Measurements from ENCODE around the gene AUTS2.

AUTS2 gene

DNA sequence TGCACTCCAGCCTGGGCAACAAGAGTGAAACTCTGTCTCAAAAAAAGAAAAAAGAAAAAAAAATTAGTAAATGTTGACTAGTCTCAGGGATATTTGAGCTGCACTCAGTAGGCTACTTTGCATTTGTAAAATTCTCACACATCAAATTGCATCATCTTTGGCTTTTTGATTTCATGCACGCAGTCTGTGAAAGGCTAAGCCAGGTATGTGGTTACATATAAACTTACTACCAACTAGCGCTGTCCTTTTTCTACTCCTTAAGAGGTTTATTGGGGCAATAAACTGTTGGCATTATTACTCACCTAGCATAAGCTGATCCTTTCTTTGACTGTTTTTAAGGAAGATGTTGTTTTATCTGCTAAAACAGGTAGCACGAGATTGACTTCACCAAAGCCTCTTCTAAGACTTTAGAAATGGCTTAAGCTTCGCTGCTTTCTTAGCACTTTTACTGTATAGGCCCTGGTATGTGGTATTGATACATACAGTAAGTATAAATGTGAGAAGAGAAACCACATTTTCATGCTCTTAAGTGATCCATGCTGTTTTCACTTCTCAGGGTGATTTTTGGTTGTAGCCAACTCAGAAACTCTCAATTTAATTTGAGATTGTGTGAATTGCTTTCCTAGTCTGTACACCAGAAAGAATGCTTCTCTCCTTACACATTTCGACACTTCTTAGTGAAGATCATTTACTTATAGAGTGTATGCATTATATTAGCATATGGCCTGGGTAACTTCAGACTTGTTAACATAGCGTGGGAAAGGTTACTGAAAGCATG is 323.9 kb downstream of the AUTS2 start:
- FAIRE-seq = peak; percentile 66
- no peak for DNase-seq (ENCODE audit: insufficient read length, low spot score)
- TF ChIP-seq POLR2AphosphoS5 (IDR thresholded peaks at IDR 0.05; ENCODE audit: low read depth, low read length) = no peak
- TF ChIP-seq PAX5 (IDR thresholded peaks at IDR 0.05; ENCODE audit: insufficient read depth, low read length, severe bottlenecking) = no peak
- no peak for TF ChIP-seq TAF1 (IDR thresholded peaks at IDR 0.05; ENCODE audit: low read depth, low read length)
- no peak for TF ChIP-seq POLR2A (IDR thresholded peaks at IDR 0.05; ENCODE audit: low read depth, low read length)
- no peak for TF ChIP-seq SPI1 (IDR thresholded peaks at IDR 0.05; ENCODE audit: low read depth, low read length)
- no peak for TF ChIP-seq POU2F2 (IDR thresholded peaks at IDR 0.05; ENCODE audit: low read depth, low read length)

GRCh38 chr7:69927461-69927860 is 329.2 kb downstream of the AUTS2 start:
- TF ChIP-seq SPI1 (IDR thresholded peaks at IDR 0.05; ENCODE audit: low read depth, low read length) (no peak), PAX5 (IDR thresholded peaks at IDR 0.05; ENCODE audit: insufficient read depth, low read length, severe bottlenecking) (no peak), TAF1 (IDR thresholded peaks at IDR 0.05; ENCODE audit: low read depth, low read length) (no peak), POU2F2 (IDR thresholded peaks at IDR 0.05; ENCODE audit: low read depth, low read length) (no peak), POLR2A (IDR thresholded peaks at IDR 0.05; ENCODE audit: low read depth, low read length) (no peak), POLR2AphosphoS5 (IDR thresholded peaks at IDR 0.05; ENCODE audit: low read depth, low read length) (no peak)
- FAIRE-seq = no peak

GRCh38 chr7:69928621-69929020 is 330.3 kb downstream of the AUTS2 start:
- FAIRE-seq (no peak), DNase-seq (ENCODE audit: insufficient read length, low spot score) (no peak)
- TF ChIP-seq SPI1 (IDR thresholded peaks at IDR 0.05; ENCODE audit: low read depth, low read length) (no peak), POU2F2 (IDR thresholded peaks at IDR 0.05; ENCODE audit: low read depth, low read length) (no peak), POLR2A (IDR thresholded peaks at IDR 0.05; ENCODE audit: low read depth, low read length) (no peak), POLR2AphosphoS5 (IDR thresholded peaks at IDR 0.05; ENCODE audit: low read depth, low read length) (no peak), PAX5 (IDR thresholded peaks at IDR 0.05; ENCODE audit: insufficient read depth, low read length, severe bottlenecking) (no peak), TAF1 (IDR thresholded peaks at IDR 0.05; ENCODE audit: low read depth, low read length) (no peak)

More at GRCh38 chr7:69927461-69927860, 329.2 kb downstream of the AUTS2 start:
- no peak for DNase-seq (ENCODE audit: insufficient read length, low spot score)

DNA sequence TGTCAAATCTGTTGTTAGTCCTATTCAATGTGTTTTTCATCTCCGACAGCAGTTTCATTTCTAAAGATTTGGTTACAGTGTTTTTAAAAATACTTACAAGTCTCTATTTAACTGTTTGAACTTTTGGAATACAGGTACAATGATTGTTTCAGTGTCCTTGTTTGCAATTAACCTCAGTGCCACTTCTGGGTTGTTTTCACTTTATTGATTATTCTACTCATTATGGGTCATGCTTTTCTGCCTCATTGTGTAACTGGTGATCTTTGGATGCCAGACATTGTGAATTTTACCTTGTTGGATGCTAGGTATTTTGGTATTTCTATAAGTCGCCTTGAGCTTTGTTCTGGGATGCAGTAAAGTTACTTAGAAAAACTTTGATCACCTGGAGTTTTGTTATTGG is 331.3 kb downstream of the AUTS2 start:
- FAIRE-seq (no peak), DNase-seq (ENCODE audit: insufficient read length, low spot score) (no peak)
- TF ChIP-seq POLR2A (IDR thresholded peaks at IDR 0.05; ENCODE audit: low read depth, low read length) (no peak), TAF1 (IDR thresholded peaks at IDR 0.05; ENCODE audit: low read depth, low read length) (no peak)

- DNase-seq (ENCODE audit: insufficient read length, low spot score) (no peak), FAIRE-seq (no peak)
- no peak for TF ChIP-seq PAX5 (IDR thresholded peaks at IDR 0.05; ENCODE audit: insufficient read depth, low read length, severe bottlenecking)
- no peak for TF ChIP-seq POLR2AphosphoS5 (IDR thresholded peaks at IDR 0.05; ENCODE audit: low read depth, low read length)
- TF ChIP-seq POU2F2 (IDR thresholded peaks at IDR 0.05; ENCODE audit: low read depth, low read length) = no peak
- no peak for TF ChIP-seq TAF1 (IDR thresholded peaks at IDR 0.05; ENCODE audit: low read depth, low read length)
- no peak for TF ChIP-seq SPI1 (IDR thresholded peaks at IDR 0.05; ENCODE audit: low read depth, low read length)
- no peak for TF ChIP-seq POLR2A (IDR thresholded peaks at IDR 0.05; ENCODE audit: low read depth, low read length)
These were observed 333.9 kb downstream of the AUTS2 start for GRCh38 chr7:69932034-69932628.

DNA sequence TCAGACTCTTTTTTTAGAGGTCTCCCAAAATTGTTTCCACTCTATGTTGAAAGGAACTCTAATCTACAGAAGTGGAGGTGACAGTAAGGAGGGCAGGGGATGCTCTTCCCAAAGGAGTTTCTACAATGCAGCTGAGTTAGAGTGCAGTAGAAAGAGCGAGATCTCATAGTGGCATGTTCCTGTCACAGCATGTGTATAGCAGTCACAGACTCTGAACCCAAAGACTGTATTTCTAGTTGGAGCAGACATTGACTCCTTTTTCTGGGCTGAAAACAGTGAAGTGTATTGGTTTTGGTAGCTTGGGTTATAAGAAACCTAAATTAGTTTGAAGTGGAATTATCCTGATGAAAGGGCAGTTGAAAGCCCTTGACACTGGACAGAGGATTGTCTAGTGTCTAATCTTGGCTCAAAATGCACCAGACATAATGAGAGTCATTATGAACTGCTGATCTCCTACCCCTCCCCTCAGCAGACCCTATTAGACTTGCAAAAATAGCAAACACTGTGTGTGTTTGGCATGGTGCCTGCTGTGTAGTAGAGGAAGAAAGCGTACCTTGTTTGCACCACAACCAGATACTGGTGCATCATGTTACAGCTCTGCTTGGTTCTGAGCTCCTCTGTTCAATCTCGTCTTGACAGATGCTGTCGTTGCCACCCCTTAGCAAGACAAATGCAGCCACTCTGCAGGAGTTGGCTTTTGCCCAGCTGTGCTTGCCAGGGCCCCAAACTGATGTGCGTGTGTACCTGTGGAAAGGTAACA is 336.0 kb downstream of the AUTS2 start:
- FAIRE-seq (no peak), DNase-seq (ENCODE audit: insufficient read length, low spot score) (no peak)
- TF ChIP-seq SPI1 (IDR thresholded peaks at IDR 0.05; ENCODE audit: low read depth, low read length) = no peak
- TF ChIP-seq POLR2AphosphoS5 (IDR thresholded peaks at IDR 0.05; ENCODE audit: low read depth, low read length) = no peak
- no peak for TF ChIP-seq POLR2A (IDR thresholded peaks at IDR 0.05; ENCODE audit: low read depth, low read length)
- no peak for TF ChIP-seq POU2F2 (IDR thresholded peaks at IDR 0.05; ENCODE audit: low read depth, low read length)
- TF ChIP-seq PAX5 (IDR thresholded peaks at IDR 0.05; ENCODE audit: insufficient read depth, low read length, severe bottlenecking) = no peak

DNA sequence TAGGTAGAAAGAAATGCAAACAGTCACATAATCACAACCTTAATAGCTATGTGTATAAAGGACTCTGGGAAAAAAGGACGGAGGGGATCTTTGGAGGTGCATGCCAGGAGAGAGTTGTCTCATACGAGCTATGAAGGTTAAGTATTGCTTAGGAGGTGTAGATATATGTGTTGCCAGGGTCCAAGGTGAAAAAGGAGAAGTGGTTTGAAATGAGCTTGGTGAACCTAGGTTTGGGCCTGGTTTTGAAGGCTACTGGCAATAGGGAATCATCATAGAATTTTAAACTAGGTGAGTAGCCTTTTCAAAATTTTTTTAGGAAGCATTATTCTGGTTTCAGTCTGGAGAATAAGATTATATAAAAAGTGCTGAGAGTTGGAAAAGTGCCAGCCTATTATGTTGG is 336.8 kb downstream of the AUTS2 start:
- FAIRE-seq (no peak), DNase-seq (ENCODE audit: insufficient read length, low spot score) (no peak)
- TF ChIP-seq SPI1 (IDR thresholded peaks at IDR 0.05; ENCODE audit: low read depth, low read length) (peak; percentile 73), POU2F2 (IDR thresholded peaks at IDR 0.05; ENCODE audit: low read depth, low read length) (no peak)

DNA sequence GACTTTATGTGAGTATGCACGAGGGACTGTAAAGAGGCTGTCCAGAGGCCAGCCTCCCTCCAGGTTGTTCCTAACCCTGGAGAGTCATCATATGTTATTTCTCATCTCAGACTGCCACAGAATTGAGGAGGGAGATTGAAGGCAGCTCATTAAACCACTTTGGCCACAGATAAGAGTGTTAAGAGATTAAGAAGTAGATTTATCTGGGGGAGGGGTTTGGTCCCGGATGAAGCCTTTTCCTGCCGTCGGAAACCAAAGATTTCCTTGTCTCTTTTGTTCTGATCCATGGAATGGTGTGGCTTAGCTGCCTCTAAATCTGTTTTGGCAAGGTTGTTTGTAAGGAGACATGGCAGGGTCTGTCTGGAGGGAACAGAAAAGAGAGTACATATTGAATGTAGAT is 338.8 kb downstream of the AUTS2 start:
- TF ChIP-seq TAF1 (IDR thresholded peaks at IDR 0.05; ENCODE audit: low read depth, low read length) (no peak), POLR2A (IDR thresholded peaks at IDR 0.05; ENCODE audit: low read depth, low read length) (no peak), PAX5 (IDR thresholded peaks at IDR 0.05; ENCODE audit: insufficient read depth, low read length, severe bottlenecking) (no peak), POLR2AphosphoS5 (IDR thresholded peaks at IDR 0.05; ENCODE audit: low read depth, low read length) (no peak)
- DNase-seq (ENCODE audit: insufficient read length, low spot score) = no peak
- FAIRE-seq = no peak

DNA sequence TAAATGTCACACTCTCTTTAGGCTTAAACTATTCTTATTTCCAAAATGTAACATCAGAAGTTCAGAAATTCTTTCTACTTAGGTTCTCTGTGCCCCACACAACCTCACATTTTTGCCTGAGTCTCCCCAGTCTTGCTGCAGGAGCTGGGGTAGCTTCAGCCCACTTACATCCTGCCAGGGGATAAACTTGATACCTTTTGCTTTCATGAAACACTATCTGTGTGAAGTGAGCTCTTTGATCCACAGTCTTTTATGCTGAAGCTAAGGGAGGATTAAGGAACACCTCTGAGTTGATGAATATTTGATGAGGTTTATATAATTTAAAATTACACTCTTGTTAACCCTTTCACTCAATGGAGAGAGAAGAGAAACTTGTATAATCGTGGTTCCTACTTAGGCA is 341.0 kb downstream of the AUTS2 start:
- FAIRE-seq (no peak), DNase-seq (ENCODE audit: insufficient read length, low spot score) (no peak)
- TF ChIP-seq POLR2AphosphoS5 (IDR thresholded peaks at IDR 0.05; ENCODE audit: low read depth, low read length) (no peak), PAX5 (IDR thresholded peaks at IDR 0.05; ENCODE audit: insufficient read depth, low read length, severe bottlenecking) (no peak), SPI1 (IDR thresholded peaks at IDR 0.05; ENCODE audit: low read depth, low read length) (no peak), TAF1 (IDR thresholded peaks at IDR 0.05; ENCODE audit: low read depth, low read length) (no peak), POU2F2 (IDR thresholded peaks at IDR 0.05; ENCODE audit: low read depth, low read length) (no peak), POLR2A (IDR thresholded peaks at IDR 0.05; ENCODE audit: low read depth, low read length) (no peak)

Data from GM12891 (cell line).